Trophoblast cell (in vitro differentiated cells and primary cell): Measurements from ENCODE around the gene SERPINE3.

Source experiments
- DNase-seq, 2 donors: peaks; one replicate each; pipeline ENCODE4 v3.0.0-alpha.2; 2016
- H2AFZ ChIP-seq: 2 replicates; pipeline ENCODE4 v1.6.1; 2013; ENCODE audit warnings: low read length, moderate library complexity, mild to moderate bottlenecking; ENCODE audit not compliant: insufficient read depth, poor library complexity
- H2AK5ac ChIP-seq: 2 replicates; pipeline ENCODE4 v1.6.1; 2013; ENCODE audit warnings: mild to moderate bottlenecking, low read length
- H2BK120ac ChIP-seq: 2 replicates; pipeline ENCODE4 v1.6.1; 2013; ENCODE audit warnings: low read length, mild to moderate bottlenecking, moderate library complexity; ENCODE audit not compliant: insufficient read depth, poor library complexity
- H2BK12ac ChIP-seq: 2 replicates; pipeline ENCODE4 v1.6.1; 2013; ENCODE audit warnings: mild to moderate bottlenecking, low read length, moderate library complexity
- H2BK5ac ChIP-seq: 2 replicates; pipeline ENCODE4 v1.6.1; 2013; ENCODE audit warnings: low read length, low read depth, moderate library complexity, mild to moderate bottlenecking; ENCODE audit not compliant: poor library complexity
- H3K14ac ChIP-seq: 2 replicates; pipeline ENCODE4 v1.6.1; 2013; ENCODE audit warnings: mild to moderate bottlenecking, low read length
- H3K18ac ChIP-seq: 2 replicates; pipeline ENCODE4 v1.6.1; 2013; ENCODE audit warnings: mild to moderate bottlenecking, low read length
- H3K23ac ChIP-seq: 2 replicates; pipeline ENCODE4 v1.6.1; 2013; ENCODE audit warnings: low read length
- H3K27ac ChIP-seq: 2 replicates; pipeline ENCODE4 v1.5.1; 2013; ENCODE audit warnings: low read depth, mild to moderate bottlenecking, inconsistent platforms, low read length, moderate library complexity
- H3K27me3 ChIP-seq: 2 replicates; pipeline ENCODE4 v1.6.1; 2013; ENCODE audit warnings: inconsistent platforms, mild to moderate bottlenecking, low read length, moderate library complexity; ENCODE audit not compliant: insufficient read depth
- H3K36me3 ChIP-seq, 2 experiments: 1 replicate in 1 of 2; 2 replicates in 1 of 2; pipeline ENCODE4 v1.6.1; 2013; ENCODE audit warnings: low read length in 2 of 2, mild to moderate bottlenecking in 2 of 2, moderate library complexity in 1 of 2; ENCODE audit not compliant: insufficient read depth in 2 of 2, control insufficient read depth in 1 of 2
- H3K4ac ChIP-seq: 2 replicates; pipeline ENCODE4 v1.6.1; 2013; ENCODE audit warnings: low read depth, mild to moderate bottlenecking, low read length, moderate library complexity
- H3K4me1 ChIP-seq, 2 experiments: 1 replicate in 1 of 2; 2 replicates in 1 of 2; pipeline ENCODE4 v1.6.1; 2013; ENCODE audit warnings: low read length in 2 of 2, mild to moderate bottlenecking in 2 of 2, moderate library complexity in 1 of 2; ENCODE audit not compliant: insufficient read depth in 2 of 2, control insufficient read depth in 1 of 2
- H3K4me2 ChIP-seq: 2 replicates; pipeline ENCODE4 v1.6.1; 2013; ENCODE audit warnings: inconsistent platforms, mild to moderate bottlenecking, low read length, moderate library complexity
- H3K4me3 ChIP-seq: 2 replicates; pipeline ENCODE4 v1.5.1; 2013; ENCODE audit warnings: mild to moderate bottlenecking, low read depth, low read length, inconsistent platforms
- H3K79me1 ChIP-seq: one replicate; pipeline ENCODE4 v1.6.1; 2013; ENCODE audit warnings: low read length
- H3K79me2 ChIP-seq: 2 replicates; pipeline ENCODE4 v1.6.1; 2013; ENCODE audit warnings: low read length, mild to moderate bottlenecking; ENCODE audit not compliant: control insufficient read depth, insufficient read depth, poor library complexity
- H3K9ac ChIP-seq: 2 replicates; pipeline ENCODE4 v1.6.1; 2013; ENCODE audit warnings: mild to moderate bottlenecking, low read length
- H3K9me3 ChIP-seq: 2 replicates; pipeline ENCODE4 v1.6.1; 2013; ENCODE audit warnings: low read depth, mild to moderate bottlenecking, control low read depth, inconsistent platforms, low read length; ENCODE audit not compliant: insufficient read depth
- H4K12ac ChIP-seq: 2 replicates; pipeline ENCODE4 v1.6.1; 2013; ENCODE audit warnings: low read depth, mild to moderate bottlenecking, low read length, moderate library complexity
- H4K8ac ChIP-seq: 2 replicates; pipeline ENCODE4 v1.6.1; 2013; ENCODE audit warnings: low read depth, mild to moderate bottlenecking, low read length, moderate library complexity
- H4K91ac ChIP-seq: one replicate; pipeline ENCODE4 v1.6.1; 2013; ENCODE audit warnings: low read depth, mild to moderate bottlenecking, low read length, moderate library complexity
- WGBS: extraction: QIAGEN DNeasy Blood & Tissue Kit; methylation state at CpG from one replicate; pipeline ENCODE4 v1.1.7; 2013; ENCODE audit warnings: missing lambda C conversion rate; ENCODE audit not compliant: insufficient read length, insufficient coverage; ENCODE audit errors: extremely low coverage; 5-methylcytosine and 5-hydroxymethylcytosine counted together

The SERPINE3 gene

DNA sequence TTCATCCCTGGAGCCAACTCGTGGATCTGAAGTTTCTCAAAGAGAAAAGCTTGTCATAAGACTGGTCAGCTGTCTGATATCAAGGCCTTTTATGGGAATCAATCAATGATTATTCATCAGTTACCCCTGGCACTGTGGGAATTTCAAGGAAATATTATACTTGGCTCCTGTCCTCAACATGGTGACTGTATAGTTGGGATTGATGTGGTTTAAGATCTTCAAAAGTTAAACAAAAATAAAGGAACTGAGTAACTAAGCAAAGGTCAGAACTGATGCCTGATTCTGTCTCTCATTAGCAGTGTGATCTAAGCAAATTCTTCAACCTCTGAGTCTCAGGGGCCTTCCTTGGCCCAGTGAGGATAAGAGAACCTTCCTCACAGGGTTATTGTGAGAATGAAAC, 22.2 kb upstream of the SERPINE3 start:
- no CpG with 5 or more reads among the region's 1 CpG for WGBS
- H3K18ac ChIP-seq: no peak overlapping the region
- no peak overlapping the region for H3K14ac ChIP-seq
- H3K27me3 ChIP-seq: no peaks in the 10 kb centered on the region
- no peaks in the 10 kb centered on the region for H3K9me3 ChIP-seq
- no peaks in the 10 kb centered on the region for H3K36me3 ChIP-seq
- no peak overlapping the region for H2AFZ ChIP-seq
- H4K91ac ChIP-seq: no peak overlapping the region
- no peak overlapping the region for H2AK5ac ChIP-seq
- H3K9ac ChIP-seq: no peak overlapping the region
- H4K8ac ChIP-seq: no peak overlapping the region
- H3K4me2 ChIP-seq: no peak overlapping the region
- H2BK12ac ChIP-seq: no peak overlapping the region
- no peak for DNase-seq
- H4K12ac ChIP-seq: no peak overlapping the region
- no peaks in the 10 kb centered on the region for H3K79me1 ChIP-seq
- H3K27ac ChIP-seq: no peak overlapping the region
- H3K79me2 ChIP-seq: no peaks in the 10 kb centered on the region
- H2BK120ac ChIP-seq: no peak overlapping the region
- no peak overlapping the region for H2BK5ac ChIP-seq
- H3K4ac ChIP-seq: no peak overlapping the region
- no peaks in the 10 kb centered on the region for H3K4me1 ChIP-seq
- no peak overlapping the region for H3K4me3 ChIP-seq
- H3K23ac ChIP-seq: no peak overlapping the region

DNA sequence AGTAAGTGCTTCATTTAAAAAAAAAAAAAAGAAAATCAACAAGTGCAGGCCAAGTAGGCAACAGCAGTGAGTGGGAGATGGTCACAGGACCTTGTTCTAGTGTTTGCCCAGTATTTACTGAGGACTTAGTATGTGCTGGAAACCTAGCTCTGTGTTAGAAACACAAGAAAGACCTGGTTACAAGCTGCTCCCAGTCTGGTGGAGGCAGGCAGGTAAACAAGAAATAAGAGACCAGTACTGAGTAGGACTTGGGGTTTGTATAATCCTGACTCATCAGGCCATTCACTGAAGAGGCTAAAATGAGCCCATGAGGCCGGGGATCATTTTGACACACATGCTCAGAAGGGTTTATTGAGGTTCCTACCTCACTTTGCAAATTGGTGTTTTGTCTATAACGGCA, 21.5 kb upstream of the SERPINE3 start:
- Histone ChIP-seq H3K4me2 (no peak overlapping the region), H3K27me3 (no peaks in the 10 kb centered on the region), H3K14ac (no peak overlapping the region), H2AFZ (no peak overlapping the region), H2BK12ac (no peak overlapping the region), H3K18ac (no peak overlapping the region), H3K4me1 (no peaks in the 10 kb centered on the region), H3K79me2 (no peaks in the 10 kb centered on the region), H2BK5ac (no peak overlapping the region), H4K12ac (no peak overlapping the region), H3K36me3 (no peaks in the 10 kb centered on the region), H3K4ac (no peak overlapping the region), H4K91ac (no peak overlapping the region), H3K23ac (no peak overlapping the region), H3K79me1 (no peaks in the 10 kb centered on the region), H2AK5ac (no peak overlapping the region), H4K8ac (no peak overlapping the region), H3K9ac (no peak overlapping the region), H3K4me3 (no peak overlapping the region), H3K9me3 (no peaks in the 10 kb centered on the region), H3K27ac (no peak overlapping the region), H2BK120ac (no peak overlapping the region)
- no CpG with 5 or more reads among the region's 2 CpGs for WGBS
- DNase-seq: no peak

DNA sequence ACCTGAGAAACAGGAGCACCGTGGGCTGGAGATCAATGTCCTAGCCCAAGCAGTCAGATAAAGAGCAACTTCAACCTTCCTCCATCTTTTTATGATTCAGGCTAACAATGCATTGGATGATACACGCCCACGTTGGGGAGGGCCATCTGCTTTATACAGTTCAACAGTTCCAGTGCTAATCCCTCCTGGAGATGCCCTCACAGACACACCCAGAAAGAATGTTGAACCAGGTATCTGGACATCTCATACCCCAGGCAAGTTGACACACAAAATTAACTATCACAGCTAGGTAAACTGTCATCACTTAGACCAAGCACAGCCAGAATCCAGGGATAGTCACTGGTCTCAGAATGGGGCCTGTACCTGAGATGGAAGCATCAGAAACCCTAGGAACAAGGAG, 20.6 kb upstream of the SERPINE3 start:
- peak; percentile 71 to 86 for DNase-seq
- Histone ChIP-seq H3K23ac (no peak overlapping the region), H3K9ac (no peak overlapping the region), H2BK5ac (no peak overlapping the region), H2BK120ac (no peak overlapping the region), H2BK12ac (no peak overlapping the region), H3K4me1 (no peaks in the 10 kb centered on the region), H3K36me3 (no peaks in the 10 kb centered on the region), H3K79me1 (no peaks in the 10 kb centered on the region), H4K91ac (no peak overlapping the region), H3K27me3 (no peaks in the 10 kb centered on the region), H2AFZ (no peak overlapping the region), H3K79me2 (no peaks in the 10 kb centered on the region), H3K18ac (no peak overlapping the region), H3K4me2 (no peak overlapping the region), H3K4ac (no peak overlapping the region), H2AK5ac (no peak overlapping the region), H4K8ac (no peak overlapping the region), H4K12ac (no peak overlapping the region), H3K14ac (no peak overlapping the region), H3K27ac (no peak overlapping the region), H3K9me3 (no peaks in the 10 kb centered on the region), H3K4me3 (no peak overlapping the region)
- WGBS: no CpG with 5 or more reads among the region's 3 CpGs

DNA sequence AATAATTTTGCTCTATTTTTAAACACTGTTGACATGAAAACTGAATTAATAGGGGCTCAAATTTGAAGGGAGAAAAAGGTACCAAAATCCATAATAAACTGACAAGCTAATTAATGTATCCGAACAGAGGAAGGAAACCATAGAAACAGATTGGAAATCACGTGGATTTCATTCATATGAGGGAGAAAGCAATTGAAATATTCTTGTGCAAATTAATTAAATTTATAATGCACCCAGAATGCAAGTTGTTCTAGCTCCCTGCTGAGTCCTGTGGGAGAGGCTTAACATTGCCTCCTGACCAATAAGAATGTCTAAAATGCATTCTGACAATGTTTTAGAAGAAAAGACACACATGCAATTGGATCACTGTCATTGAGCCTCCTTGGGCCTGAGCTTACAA, 17.7 kb upstream of the SERPINE3 start:
- H3K4me1 ChIP-seq: no peaks in the 10 kb centered on the region
- H2BK12ac ChIP-seq: no peak overlapping the region
- H2AK5ac ChIP-seq: no peak overlapping the region
- no peaks in the 10 kb centered on the region for H3K79me1 ChIP-seq
- no peak for DNase-seq
- no peak overlapping the region for H2AFZ ChIP-seq
- no peak overlapping the region for H4K91ac ChIP-seq
- H3K18ac ChIP-seq: no peak overlapping the region
- H3K27ac ChIP-seq: no peak overlapping the region
- no peaks in the 10 kb centered on the region for H3K79me2 ChIP-seq
- WGBS: no CpG with 5 or more reads among the region's 2 CpGs
- H3K4me2 ChIP-seq: no peak overlapping the region
- H3K4me3 ChIP-seq: no peak overlapping the region
- no peak overlapping the region for H4K12ac ChIP-seq
- no peak overlapping the region for H3K9ac ChIP-seq
- no peak overlapping the region for H2BK120ac ChIP-seq
- H3K14ac ChIP-seq: no peak overlapping the region
- H3K27me3 ChIP-seq: no peaks in the 10 kb centered on the region
- no peak overlapping the region for H3K4ac ChIP-seq
- H3K36me3 ChIP-seq: no peaks in the 10 kb centered on the region
- no peak overlapping the region for H3K23ac ChIP-seq
- no peaks in the 10 kb centered on the region for H3K9me3 ChIP-seq
- no peak overlapping the region for H2BK5ac ChIP-seq
- H4K8ac ChIP-seq: no peak overlapping the region
